K562 (cell line): ENCODE data around the gene MED13L.

Source experiments
- CTCF ChIP-seq, 3 experiments: IDR thresholded peaks in 2 of 3; conservative IDR thresholded peaks in 1 of 3; 2 replicates each; pipeline ENCODE4 v1.5.1; 2011 to 2012; ENCODE audit warnings: low read length in 3 of 3, mild to moderate bottlenecking in 3 of 3, control low read depth in 2 of 3, improper control_type of control experiment in 1 of 3, inconsistent platforms in 1 of 3, low read depth in 1 of 3, mixed read lengths in 1 of 3, moderate library complexity in 1 of 3; ENCODE audit not compliant: insufficient read depth in 2 of 3
- EGR1 ChIP-seq: fragments of 450-650 bp; conservative IDR thresholded peaks from 2 replicates; pipeline ENCODE4 v1.6.1; 2017; ENCODE audit warnings: mild to moderate bottlenecking
- EZH2 ChIP-seq: IDR thresholded peaks from 2 replicates; pipeline ENCODE4 v1.6.1; 2012; ENCODE audit warnings: low read depth, mild to moderate bottlenecking, inconsistent platforms, low read length, borderline replicate concordance
- POLR2A ChIP-seq: fragments of 450-650 bp; conservative IDR thresholded peaks from 2 replicates; pipeline ENCODE4 v1.6.1; 2016
- RFX5 ChIP-seq: IDR thresholded peaks from 2 replicates; pipeline ENCODE4 v1.6.1; 2011; ENCODE audit warnings: low read depth, mild to moderate bottlenecking, improper control_type of control experiment, low read length
- SETDB1 ChIP-seq: IDR thresholded peaks from one replicate; pipeline ENCODE4 v1.6.1; 2012; ENCODE audit warnings: low read length, control low read depth, inconsistent platforms
- ZNF224 ChIP-seq: sonication (generic); formaldehyde crosslinking; IDR thresholded peaks from 2 replicates; pipeline ENCODE4 v1.8.0; 2022; ENCODE audit warnings: mild to moderate bottlenecking, missing genetic modification reagents

GRCh38 chr12:116000252-116000651 is 277.2 kb downstream of the MED13L start:
- no peak for TF ChIP-seq SETDB1
- no peak for TF ChIP-seq CTCF (IDR thresholded peaks at IDR 0.05 in 2 of 3, conservative IDR thresholded peaks at IDR 0.05 in 1 of 3; ENCODE audit: insufficient read depth in 2 of 3, low read depth in 1 of 3, low read length in 3 of 3)
- no peak for TF ChIP-seq EZH2
- no peak for TF ChIP-seq EGR1
- TF ChIP-seq ZNF224 (CRISPR knock-in tag): no peak
- TF ChIP-seq POLR2A: no peak
- TF ChIP-seq RFX5: no peak
